ENCODE results near the gene FAIM2. TPM values are rescaled to one million over a fixed set of nuclear protein-coding genes. Genes with fewer than 3 reads are reported as not detected.

Gene FAIM2
- total and polyA plus RNA-seq, 10 of the 15 experiments (the other 5 are each of a cell fraction or from before 2014, with no cell fraction given): not detected

GRCh38 chr12:49901986-49902385, 1.7 kb downstream of the FAIM2 start:
- intact Hi-C loops (cut with micrococcal nuclease; ENCODE audit: unreplicated experiment): no loop called here
- in situ Hi-C loops (cut with MboI): no loop called here
- FAIRE-seq (no peak), ATAC-seq (no peak), DNase-seq (ENCODE audit: low read depth, low spot score) (no peak)
- CTCF ChIA-PET: no interaction called here
- Histone ChIP-seq H4K20me1 (ENCODE audit: control insufficient read depth, insufficient read depth) (no peaks in the 10 kb centered on the region), H2AFZ (ENCODE audit: control insufficient read depth, low read depth, low read length) (no peak overlapping the region), H3K9me3 (replicated peaks; ENCODE audit: control insufficient read depth, insufficient read depth, low read length) (no peaks in the 10 kb centered on the region), H3K4me1 (ENCODE audit: control insufficient read depth, insufficient read depth, low read length) (no peaks in the 10 kb centered on the region), H3K9ac (ENCODE audit: control insufficient read depth, insufficient read depth, low read length) (no peak overlapping the region), H3K4me3 (no peak overlapping the region), H3K79me2 (ENCODE audit: control insufficient read depth, insufficient read depth, low read length) (no peaks in the 10 kb centered on the region), H3K27ac (ENCODE audit: control insufficient read depth, insufficient read depth) (no peak overlapping the region), H3K36me3 (ENCODE audit: control insufficient read depth in 2 of 2, insufficient read depth in 2 of 2, low read length in 1 of 2) (no peaks in the 10 kb centered on the region), H3K27me3 (replicated peaks in 1 of 2; ENCODE audit: control insufficient read depth in 2 of 2, insufficient read depth in 2 of 2, low read length in 1 of 2) (peaks cover 7 to 10% of the 10 kb centered on the region in 2 experiments), H3K4me2 (ENCODE audit: control insufficient read depth, insufficient read depth) (no peak overlapping the region)
- no TSS peak for BruUV-seq (replicated peaks)
- SMC1A ChIA-PET (ENCODE audit: uncharacterized antibody, unreplicated experiment): no interaction called here
- TF ChIP-seq, protein P1, sequence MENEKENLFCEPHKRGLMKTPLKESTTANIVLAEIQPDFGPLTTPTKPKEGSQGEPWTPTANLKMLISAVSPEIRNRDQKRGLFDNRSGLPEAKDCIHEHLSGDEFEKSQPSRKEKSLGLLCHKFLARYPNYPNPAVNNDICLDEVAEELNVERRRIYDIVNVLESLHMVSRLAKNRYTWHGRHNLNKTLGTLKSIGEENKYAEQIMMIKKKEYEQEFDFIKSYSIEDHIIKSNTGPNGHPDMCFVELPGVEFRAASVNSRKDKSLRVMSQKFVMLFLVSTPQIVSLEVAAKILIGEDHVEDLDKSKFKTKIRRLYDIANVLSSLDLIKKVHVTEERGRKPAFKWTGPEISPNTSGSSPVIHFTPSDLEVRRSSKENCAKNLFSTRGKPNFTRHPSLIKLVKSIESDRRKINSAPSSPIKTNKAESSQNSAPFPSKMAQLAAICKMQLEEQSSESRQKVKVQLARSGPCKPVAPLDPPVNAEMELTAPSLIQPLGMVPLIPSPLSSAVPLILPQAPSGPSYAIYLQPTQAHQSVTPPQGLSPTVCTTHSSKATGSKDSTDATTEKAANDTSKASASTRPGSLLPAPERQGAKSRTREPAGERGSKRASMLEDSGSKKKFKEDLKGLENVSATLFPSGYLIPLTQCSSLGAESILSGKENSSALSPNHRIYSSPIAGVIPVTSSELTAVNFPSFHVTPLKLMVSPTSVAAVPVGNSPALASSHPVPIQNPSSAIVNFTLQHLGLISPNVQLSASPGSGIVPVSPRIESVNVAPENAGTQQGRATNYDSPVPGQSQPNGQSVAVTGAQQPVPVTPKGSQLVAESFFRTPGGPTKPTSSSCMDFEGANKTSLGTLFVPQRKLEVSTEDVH (IDR thresholded peaks at IDR 0.05; ENCODE audit: low read depth, partially characterized antibody): no peak
- TF ChIP-seq, protein P2, sequence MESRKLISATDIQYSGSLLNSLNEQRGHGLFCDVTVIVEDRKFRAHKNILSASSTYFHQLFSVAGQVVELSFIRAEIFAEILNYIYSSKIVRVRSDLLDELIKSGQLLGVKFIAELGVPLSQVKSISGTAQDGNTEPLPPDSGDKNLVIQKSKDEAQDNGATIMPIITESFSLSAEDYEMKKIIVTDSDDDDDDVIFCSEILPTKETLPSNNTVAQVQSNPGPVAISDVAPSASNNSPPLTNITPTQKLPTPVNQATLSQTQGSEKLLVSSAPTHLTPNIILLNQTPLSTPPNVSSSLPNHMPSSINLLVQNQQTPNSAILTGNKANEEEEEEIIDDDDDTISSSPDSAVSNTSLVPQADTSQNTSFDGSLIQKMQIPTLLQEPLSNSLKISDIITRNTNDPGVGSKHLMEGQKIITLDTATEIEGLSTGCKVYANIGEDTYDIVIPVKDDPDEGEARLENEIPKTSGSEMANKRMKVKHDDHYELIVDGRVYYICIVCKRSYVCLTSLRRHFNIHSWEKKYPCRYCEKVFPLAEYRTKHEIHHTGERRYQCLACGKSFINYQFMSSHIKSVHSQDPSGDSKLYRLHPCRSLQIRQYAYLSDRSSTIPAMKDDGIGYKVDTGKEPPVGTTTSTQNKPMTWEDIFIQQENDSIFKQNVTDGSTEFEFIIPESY (IDR thresholded peaks at IDR 0.05): no peak
- TF ChIP-seq ZNF217 (IDR thresholded peaks at IDR 0.05): no peak
- TF ChIP-seq RFX5 (IDR thresholded peaks at IDR 0.05; ENCODE audit: low read depth, low read length): no peak
- no peak for TF ChIP-seq ASH2L (IDR thresholded peaks at IDR 0.05; ENCODE audit: borderline replicate concordance, low read depth)
- no peak for TF ChIP-seq ZNF207 (IDR thresholded peaks at IDR 0.05; ENCODE audit: borderline replicate concordance)
- RAD21 ChIA-PET (ENCODE audit: unreplicated experiment): no interaction called here
- POLR2A ChIA-PET: no interaction called here
- WGBS (ENCODE audit: insufficient coverage, insufficient replicate concordance, low lambda C conversion rate, missing lambda C conversion rate): 19% methylated on average over 5 of the region's 5 CpGs

Measured in GM12878 (cell line).